Stimulated activated CD8-positive, alpha-beta memory T cell treated with anti-CD3 and anti-CD28 coated beads, Interleukin-2, amount 100 ng/mL, for 1 hour (primary cell): ENCODE data around the gene YES1.
"Not testable (repeated sequence)": the region's sequence is repeated elsewhere in the genome, so short reads cannot be mapped to it uniquely, and the experiment has no call there.

Experiments used
- DNase-seq, 2 donors: peaks; one replicate each; pipeline ENCODE4 v3.0.0-alpha.2; 2020; ENCODE audit warnings: low read depth in 2 of 2

YES1 gene

DNA sequence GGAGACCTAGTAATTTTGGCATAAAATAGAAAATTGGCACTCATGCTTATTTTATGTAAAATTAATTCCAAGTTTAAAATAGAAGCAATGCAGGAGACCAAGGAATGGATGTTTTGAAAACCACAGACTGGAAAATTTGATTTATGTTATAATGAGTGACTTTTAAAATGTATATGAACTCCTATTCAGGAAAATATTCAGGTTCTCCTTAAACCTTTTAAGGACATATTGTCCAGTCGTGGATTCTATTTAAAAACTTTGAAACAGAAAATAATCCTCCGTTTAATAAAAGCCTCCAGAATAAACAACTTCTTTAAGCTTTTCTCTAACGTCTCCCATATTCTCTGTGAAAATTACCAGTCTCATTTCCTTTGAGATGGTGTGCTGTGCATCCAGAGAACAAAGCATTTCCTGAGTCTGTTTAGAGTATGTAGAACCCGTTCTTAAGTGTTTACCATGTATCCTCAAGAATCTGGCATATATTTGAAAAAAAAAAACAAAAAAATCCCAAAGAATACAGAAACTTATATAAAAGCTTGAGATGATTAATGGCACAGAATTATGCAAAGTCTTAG, 8.6 kb upstream of the YES1 start:
- no peak for DNase-seq

DNA sequence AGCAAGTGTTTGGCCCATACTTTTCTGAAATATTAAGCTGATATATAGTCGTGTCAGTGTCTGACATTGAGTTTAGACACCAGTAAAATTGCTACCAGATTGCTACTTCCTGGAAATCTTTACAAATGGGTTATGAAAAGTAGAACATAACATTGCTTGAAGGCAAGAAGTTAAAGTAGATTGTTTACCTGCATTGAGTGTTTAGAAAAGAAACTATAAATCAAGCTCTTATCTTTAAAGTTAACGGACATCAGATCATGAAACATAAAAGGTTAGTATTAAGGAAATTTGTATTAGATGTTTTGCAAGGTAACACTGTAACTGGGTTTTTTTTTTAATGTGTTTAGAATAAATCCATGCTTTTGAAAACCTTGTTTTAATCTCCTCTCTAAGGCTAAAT, 4.8 kb upstream of the YES1 start:
- DNase-seq = no peak

DNA sequence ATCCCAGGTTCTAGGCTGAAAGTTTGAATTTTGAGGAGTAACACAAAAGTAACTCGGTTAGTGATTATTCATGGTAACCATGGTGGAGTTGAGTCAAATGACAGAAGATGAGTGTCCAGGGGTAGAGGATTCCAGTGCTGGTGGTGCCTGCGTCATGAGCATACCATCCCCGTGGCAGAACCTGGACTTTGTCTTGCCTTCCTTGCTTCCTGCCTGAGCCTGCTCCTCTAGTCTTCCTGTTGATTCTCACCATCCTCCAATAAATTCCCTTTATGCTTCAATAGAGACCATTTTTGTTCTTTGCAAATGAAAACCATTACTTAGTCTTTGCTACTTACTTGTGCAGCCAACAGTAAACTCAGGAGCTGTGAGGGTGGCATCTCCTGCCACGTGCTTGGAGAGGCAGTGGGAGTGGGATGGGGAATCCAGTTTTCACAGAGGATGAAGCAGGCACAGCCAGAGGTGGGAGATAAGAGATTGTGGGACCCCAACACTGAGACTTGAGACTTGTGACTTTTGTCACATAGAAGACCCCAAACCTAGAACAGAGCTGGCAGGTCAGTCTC, 4.1 kb upstream of the YES1 start:
- no peak for DNase-seq

DNA sequence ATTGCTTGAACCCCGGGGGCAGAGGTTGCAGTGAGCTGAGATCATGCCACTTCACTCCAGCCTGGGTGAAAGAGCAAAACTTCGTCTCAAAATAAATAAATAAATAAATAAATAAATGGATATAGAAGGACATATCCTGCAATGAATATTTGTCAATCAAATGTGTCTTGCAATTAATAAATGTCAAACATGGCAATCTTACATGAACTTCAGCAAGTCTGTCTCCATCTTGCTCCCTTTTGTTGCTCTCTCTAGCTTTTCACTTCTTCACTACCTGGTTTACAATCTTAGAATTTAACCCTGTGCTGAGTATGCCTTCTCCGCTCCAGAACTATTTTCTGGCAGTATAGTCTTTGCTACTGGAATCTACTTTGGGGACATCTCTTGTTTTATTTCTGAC, 3.3 kb upstream of the YES1 start:
- no peak for DNase-seq

DNA sequence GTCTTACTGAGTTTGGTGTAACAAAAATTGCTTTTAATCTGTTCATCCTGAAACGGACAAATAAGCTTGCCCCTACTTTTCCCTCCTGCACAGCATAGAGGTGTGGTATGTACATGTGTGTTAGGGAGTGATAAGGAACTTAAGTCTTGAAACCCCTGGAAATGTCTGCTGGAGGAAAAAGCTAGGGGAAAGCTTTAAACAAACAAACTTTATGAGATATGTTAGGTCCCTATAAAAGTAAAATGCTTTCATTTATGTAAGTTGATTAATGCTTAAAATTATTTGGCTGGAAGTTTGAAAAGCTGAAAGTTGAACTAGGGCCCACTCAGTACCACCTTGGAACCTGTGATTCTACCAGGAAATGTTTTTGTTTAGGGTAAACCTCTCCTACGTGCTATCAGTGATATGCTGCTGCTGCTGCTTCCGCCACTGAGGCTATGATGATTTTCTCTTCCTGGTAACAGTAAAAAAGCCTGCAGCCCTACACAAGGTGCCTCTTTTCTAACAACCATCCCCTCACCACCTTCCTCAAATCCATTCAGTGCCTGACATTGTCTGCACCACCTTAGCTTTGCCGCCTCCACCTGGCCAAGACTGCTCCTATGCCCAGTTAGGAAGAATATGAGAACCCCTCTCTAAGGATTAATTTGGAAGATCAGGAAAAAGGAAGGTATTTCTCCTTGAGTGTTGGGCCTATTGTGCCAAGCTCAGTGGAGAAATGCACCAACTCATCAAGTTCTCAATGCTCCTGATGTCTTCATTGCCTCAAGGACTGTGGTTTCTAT, 2.5 kb upstream of the YES1 start:
- DNase-seq = no peak

DNA sequence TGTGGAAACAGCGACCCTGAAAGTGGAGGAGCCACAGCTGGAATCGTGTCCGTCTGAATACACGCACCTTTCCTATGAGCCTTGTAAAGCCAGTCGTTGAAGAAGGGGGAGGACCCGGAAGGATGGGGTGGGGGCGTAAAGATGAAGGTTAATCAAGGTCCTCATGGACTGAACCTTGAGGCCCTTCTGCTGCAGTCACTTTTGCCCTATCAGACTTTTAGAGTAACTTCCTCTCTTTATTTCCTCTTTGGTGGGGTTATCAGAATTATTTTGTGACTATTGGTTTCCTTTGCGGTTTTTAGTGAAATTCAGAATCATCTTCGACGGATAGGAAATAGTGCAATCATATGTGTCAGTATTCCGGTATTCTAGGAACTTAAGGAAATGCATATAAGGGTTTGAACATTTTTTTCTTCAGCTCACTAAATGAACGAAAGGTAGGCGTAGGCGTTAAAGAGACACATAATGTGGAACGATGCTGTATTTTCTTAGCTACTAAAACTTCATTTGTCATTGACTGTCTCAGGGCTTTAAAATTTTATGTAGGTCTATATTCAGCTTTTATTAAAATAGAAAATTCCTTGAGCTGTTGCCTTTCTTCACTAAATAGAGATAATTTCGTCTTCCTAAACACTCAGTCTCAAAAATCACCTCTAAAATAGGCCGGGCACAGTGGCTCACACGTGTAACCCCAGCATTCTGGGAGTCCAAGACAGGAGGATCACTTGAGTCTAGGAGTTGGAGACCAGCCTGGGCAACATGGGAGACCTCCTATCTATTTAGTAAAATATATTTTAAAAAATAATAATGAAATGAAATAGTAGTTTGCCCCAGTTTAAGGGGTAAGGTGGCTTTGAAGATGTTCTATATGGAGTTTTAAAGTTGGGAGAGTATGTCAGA, 1.4 kb upstream of the YES1 start:
- DNase-seq = peak; percentile 25 to 42

DNA sequence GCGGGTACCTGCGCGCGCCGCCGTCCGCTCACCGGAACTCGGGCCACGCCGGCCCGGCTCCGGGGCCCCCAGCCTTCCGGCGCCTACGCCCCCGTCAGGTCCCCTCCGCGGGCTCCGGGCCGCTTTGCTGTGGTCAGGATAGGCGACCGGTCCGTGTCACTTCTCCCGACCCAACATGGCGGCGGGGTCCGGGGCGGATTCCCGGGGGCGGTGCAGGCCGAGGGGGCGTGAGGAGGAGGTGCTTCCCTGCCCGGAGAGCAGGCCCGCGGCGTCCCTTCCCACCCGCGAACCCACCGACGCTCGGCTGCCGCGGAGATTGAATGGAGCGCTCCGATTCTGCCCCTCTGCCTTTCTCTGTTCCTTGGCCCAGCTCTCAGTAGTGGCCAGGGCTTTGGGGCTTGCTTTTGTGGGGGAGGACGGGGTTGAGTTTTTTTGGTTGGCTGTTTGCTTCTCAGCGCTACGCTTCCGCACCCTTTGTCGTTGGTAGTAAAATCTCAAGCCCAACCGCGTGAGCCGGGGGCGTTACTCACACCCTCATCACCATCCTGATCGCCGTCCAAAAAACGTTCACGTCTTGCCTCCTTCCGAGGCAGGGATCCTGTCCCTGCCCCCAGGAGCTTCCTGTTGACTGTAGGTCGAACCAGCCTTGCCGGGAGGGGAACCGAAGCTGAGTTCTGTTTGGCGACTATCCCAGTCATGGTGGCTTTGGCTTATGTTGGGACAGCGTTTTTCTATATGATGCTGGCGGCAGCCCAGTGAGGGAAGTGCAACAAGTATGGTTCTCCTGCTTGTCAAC, 532 bp upstream of the YES1 start:
- peak; percentile 59 to 67 for DNase-seq

DNA sequence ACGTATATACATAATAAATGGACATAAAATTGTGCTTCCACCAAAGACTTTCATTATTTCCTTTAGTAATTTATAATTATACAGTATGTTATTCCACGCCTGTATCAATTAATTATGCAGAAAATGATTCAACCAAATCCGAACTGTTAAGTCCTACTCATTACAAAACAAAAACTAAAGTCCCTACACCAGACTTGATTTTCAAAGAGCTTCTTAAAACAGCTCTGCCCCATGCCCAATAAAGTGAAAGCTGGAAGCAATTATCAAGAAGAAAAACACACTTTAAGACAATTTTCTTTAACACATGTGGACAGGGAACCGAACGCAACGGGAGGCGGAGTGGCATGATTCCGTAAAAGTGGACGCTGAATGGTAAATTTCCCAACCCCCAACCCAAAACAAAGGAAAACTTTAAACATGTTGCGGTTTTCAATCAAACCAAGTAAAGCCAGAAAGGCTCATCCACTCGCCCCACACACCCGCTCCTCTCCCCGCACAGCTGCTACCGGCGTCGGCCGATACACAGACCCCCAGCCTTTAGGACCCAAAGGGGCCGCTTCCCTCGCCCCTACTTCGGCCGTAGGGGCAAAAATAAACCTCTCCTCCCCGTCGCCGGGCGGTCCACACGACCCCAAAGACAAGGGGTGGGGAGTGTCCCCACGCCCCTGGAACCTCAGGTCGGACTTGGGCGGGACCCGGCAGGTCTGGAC, 705 bp downstream of the YES1 start:
- DNase-seq = no peak

DNA sequence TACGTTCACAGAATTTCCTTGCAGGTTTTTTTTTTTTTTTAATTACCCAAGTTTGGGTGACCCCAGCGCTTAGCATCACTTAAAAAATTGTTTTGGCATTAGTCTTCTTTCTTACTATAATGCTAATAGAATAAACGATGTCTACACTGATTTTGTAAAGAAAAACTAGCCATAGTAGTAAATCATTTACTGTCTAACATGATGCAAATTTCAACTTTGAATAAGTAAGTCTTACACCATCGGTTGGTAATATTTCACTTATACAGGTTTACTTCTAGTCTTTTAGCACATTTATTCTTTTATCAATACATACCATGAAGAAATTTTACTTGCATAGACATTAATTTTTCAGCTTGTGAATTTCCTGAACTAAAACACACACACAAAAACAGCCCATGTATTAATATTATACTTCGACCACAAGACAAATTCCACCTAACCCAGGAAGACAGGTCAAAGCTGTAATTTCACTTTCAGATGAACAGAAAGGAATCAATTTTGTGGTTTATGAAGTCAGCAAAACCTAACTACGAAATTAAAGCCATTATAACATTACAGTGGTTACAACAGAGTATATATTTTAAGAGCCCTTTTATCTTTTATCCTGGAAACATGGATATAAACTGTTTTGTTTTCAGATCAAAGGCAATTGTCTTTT, 1.9 kb downstream of the YES1 start:
- no peak for DNase-seq

DNA sequence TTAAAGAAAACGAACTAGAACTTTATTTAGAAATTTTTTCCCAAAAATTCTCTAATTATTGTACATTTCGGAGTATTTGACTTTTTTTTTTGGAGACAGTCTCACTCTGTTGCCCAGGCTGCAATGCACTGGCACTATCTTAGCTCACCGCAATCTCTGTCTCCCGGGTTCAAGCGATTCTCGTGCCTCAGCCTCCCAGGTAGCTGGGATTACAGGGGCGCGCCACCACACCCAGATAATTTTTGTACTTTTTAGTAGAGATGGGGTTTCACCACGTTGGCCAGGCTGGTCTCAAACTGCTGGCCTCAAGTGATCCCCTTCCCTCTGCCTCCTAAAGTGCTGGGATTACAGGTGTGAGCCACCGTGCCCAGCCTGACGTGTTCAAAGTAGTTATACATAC, 2.8 kb downstream of the YES1 start:
- DNase-seq = not testable (repeated sequence)

DNA sequence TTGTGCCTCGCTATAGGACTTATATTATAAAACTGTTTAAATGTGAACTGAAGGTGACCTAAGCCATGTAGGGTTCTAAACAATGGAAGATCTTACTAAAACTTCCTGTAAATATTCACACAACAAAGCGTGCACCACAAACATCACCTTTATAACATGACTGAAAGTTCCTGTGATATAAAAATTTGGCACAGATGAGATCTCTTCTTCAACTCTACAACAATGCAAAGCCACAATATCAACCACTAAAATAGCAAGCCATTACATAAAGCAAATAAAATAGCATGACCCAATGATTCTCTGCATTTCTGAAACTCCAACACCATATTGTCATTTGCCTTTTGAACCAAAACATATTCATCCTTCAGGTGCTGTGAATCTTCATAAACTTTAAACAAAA, 3.5 kb downstream of the YES1 start:
- no peak for DNase-seq

DNA sequence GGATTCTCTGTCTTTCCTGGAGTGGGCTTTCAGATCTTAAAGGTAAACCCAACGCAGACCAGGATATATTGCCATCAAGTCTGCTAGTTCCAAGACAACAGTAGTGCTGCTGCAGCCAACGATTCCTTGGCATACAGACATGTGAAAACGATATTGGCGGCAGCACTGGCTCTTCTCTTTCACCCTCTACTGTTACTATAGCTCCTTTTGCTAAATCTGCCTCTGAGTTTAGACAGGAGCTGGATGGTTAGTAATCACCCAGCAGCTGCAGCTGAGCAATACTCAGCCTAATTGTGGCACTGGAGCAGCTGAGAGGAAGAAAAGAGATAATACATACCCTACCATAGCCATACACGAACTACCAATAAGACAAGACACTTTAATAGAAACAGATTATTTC, 4.0 kb downstream of the YES1 start:
- DNase-seq = no peak

DNA sequence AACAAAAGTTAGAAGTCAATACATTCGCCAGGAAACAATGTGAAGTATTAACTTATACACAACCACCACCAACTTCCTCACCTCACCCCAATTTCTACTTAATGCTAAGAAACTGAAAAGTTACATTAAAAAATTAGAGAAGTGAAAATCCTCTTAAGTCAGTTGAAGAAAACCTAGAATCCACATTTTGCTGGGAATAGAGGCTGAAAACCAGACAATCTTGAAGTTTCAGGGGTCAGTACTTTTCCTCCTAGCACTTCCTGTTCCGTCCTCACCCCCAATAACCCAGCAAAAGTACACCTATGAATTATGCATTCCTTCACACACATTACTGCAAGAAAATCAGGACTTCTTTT, 6.3 kb downstream of the YES1 start:
- DNase-seq = no peak

DNA sequence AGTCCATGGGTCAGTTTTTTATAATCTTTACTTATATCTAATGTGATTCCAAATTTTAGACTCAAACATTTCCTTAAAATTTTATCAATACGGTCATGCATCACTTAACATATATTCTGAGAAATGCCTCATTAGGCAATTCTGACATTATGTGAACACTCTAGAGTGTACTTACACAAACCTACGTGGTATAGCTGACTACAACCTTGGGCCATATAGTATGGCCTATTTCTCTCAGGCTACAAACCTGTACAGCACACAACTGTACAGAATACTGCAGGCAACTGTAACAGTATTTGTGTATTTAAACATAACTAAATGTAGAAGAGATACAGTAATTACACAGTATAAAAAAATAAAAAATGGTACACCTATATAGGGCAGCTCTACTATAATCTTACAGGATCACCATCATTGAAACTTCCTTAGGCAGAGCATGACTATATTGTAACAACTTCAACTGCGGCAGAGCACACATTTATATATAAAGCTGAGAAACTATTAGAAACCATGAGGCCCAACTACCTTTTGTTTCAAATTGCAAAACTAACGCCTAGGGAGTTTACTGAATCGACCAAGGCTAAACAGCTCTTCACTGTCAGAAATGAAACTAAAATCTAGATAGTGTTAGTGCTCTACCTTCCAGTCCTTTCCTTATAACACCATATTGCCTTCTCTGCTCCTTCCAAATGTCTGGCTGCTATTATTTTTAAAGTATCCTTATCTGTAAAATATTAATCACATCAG, 6.9 kb downstream of the YES1 start:
- DNase-seq = no peak

DNA sequence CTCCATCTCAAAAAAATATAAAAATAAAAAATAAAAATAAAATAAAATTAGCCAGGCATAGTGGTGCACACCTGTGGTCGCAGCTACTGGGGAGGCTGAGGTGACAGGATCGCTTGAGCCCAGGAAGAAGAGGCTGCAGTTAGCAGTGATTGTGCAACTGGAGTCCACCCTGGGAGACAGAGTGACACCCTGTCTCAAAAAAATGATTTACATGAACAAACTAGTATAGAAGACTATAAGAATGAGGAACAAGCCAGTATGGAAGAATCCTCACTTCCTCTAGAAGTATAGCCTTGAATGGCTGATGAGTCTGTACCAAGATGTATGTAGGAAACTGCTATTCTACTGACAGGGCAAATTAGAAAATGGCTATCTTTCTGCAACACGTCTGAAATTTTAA, 10.9 kb downstream of the YES1 start:
- DNase-seq = no peak

DNA sequence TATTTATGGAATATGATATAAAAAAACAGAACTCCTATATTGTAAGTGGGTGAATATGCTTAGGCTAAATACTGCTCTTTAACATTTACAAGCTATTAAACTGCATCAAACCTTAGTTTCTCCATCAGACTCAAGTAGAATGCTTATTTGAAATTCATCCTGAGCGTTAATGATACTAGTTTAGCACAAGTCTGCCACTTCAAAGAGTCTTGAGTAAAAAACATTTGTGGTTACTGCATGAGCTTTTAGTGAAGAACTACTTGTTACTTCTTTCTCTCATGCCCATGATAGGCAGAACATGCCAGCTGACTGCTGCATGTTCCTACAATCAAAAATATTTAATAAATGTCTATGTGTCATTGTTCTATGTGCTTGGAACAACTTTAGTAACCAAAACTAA, 12.1 kb downstream of the YES1 start:
- DNase-seq = no peak

DNA sequence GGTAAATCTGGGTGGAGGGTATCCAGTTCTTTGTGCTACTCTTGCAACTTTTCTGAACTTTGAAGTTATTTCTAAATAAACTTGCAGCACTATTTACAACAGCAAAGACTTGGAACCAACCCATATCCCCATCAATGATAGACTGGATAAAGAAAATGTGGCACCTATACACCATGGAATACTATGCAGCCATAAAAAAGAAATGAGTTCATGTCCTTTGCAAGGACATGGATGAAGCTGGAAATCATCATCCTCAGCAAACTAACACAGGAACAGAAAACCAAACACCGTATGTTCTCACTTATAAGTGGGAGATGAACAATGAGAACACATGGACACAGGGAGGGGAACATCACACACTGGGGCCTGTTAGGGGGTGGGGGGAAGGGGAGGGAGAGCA, 16.7 kb downstream of the YES1 start:
- DNase-seq = not testable (repeated sequence)

DNA sequence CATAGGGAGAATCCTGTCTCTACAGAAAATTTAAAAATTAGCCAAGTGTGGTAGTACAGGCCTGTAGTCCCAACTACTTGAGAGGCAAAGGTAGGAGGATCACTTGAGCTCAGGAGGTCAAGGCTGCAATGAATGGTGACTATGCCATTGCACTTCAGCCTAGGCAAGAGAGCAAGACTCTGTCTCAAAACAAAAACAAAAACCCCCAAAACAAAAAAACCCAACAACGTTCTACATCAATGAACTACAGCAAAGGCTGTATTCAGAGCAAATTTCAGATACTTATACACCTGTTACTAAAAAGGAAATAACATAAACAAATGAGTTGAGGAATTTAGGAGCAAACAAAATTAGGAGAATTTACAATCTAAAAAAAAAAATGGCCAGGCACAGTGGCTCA, 22.6 kb downstream of the YES1 start:
- DNase-seq = no peak

DNA sequence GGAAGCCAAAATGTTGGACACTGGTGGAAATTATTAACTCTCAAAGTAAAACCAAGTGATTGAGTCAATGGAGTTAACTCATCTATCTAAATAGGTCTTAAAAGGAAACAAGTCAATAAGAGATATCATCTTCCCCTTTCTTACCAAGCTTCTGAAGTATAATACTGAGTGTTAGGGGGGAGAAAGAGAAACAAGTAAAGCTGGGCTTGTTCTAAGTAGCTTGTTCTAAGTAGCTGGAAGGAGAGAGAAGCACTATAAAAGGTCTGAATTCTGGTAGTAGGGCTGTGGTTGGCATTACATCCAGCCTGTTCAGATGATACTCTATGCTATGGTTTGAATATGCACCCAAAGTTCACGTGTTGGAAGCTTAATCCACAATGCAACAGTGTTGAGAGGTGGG, 26.8 kb downstream of the YES1 start:
- DNase-seq = no peak
